GM19452 (cell line): ENCODE measurements around the gene PI4KA.

ENCODE experiments used
- ATAC-seq: cut with Tn5 transposase; IDR thresholded peaks from one replicate; pipeline ENCODE4 v1.9.1; 2021; ENCODE audit not compliant: unreplicated experiment

PI4KA gene

DNA sequence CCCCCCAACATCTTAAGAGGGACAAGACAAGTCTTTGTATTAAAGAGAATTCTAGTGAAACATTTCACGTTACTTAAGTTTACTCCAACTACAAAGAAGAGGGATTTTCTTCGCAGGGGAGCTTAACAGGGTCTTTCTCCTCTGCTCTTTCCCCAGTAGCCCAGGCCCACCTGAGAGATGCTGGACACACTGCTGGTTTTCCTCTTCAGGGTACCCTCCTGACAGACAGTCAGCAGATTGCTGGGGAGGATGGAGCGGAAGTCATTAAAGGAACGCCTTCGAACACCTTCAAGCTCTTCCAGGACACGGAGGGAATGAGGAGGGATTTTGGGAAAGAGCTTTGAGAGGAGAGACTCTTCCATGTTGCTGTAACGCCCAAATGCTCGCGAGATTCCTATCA lies 39.1 kb downstream of the PI4KA start:
- ATAC-seq: no peak

DNA sequence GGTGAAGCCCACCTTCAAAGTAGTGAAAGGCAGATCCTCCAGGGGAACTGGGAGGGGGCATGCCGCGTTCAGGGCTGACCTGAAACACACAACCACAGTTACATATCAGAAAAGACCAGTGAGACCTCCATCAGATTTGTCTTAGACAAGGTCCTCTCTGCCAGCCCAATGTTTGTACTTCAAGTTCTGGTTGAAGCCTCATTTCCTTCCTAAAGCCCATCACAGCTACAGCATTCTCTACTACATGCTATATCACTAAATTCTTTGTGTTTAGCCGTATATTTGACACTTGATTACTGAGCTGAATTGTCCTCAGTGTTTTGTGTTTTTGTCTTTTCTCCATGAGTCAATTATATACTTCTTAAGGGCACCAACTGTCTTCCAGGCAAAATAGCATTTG lies 40.1 kb downstream of the PI4KA start:
- ATAC-seq: no peak

DNA sequence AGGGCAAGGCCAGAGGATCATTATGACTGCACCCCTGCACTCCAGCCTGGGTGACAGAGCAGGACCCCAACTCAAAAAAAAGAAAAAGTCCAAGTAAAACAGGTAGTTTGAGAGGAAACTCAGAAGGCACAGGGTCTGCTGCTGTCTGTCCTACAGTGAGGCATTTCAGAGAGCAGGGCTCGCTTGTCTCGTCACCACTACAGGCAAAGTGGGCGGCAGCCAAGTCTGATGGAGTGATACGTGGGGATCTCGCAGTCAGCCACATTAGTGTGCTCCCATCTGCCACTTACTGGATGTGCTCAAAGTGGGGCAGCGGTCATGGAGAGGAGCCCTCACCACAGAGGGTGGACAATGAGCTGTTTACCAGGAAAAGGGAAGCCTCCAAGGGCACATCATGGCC lies 42.1 kb downstream of the PI4KA start:
- no peak for ATAC-seq

DNA sequence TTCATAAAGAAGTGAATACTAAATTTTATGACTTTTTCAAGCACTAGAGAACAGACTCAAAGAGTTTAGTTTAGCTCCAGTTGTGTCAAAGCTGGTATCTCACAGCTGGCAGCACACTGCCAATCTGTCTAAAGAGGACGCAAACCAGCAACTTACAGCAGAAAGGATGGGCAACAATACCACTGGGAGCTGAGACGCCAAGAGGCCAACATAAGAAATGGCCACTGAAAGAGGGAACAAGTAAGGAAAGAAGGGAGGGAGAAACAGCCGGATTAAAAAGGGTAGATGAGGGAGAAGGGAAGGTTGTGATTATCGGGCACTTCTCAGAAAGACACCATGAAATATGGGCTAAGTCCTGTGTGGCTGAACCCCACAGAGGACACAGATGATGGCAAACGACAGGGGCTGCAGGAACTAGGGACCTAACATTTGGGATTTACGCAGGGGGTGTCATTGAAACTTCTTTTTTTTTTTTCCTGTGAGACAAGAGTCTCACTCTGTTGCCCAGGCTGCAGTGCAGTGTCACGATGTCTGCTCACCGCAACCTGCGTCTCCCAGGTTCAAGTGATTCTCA lies 43.0 kb downstream of the PI4KA start:
- ATAC-seq: no peak

DNA sequence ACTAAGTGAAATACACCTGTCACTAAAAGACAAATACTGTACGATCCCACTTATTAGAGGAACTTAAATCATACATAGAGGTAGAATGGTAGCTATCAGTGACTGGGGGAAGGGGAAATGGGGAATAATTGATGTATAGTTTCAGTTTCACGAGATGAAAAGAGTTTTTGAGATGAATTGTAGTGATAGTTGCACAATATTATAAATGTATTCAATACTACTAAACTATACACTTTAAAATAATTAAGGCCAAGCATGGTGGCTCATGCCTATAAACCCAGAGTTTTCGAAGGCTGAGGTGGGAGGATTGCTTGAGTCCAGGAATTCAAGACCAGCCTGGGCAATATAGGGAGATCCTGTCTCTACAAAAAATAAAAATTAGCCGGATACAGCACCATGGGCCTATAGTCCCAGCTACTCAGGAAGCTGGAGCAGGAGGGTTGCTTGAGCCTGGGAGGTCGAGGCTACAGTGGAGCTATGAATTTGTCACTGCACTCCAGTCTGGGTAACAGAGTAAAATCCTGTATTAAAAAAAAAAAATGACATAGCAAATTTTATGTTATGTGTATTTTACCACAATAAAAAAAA lies 44.3 kb downstream of the PI4KA start:
- ATAC-seq: no peak

DNA sequence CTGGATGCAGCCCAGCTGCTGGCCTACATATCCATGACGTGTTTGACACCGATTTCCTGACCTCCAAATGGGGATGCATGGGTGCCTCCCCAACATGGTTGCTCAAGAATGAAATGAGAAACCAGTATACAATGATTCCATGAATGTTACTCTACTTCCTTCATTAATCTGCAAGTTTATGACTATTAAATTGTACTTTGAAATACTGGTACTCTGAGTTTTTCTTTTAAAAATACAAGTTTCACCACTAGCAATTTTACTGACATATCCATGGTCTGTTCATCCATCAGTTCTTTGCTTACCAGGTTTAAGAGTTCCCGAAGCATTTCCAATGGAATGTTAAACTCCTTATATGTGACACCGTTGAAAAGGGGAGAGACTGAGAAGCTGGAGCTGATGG lies 45.6 kb downstream of the PI4KA start:
- ATAC-seq: no peak

DNA sequence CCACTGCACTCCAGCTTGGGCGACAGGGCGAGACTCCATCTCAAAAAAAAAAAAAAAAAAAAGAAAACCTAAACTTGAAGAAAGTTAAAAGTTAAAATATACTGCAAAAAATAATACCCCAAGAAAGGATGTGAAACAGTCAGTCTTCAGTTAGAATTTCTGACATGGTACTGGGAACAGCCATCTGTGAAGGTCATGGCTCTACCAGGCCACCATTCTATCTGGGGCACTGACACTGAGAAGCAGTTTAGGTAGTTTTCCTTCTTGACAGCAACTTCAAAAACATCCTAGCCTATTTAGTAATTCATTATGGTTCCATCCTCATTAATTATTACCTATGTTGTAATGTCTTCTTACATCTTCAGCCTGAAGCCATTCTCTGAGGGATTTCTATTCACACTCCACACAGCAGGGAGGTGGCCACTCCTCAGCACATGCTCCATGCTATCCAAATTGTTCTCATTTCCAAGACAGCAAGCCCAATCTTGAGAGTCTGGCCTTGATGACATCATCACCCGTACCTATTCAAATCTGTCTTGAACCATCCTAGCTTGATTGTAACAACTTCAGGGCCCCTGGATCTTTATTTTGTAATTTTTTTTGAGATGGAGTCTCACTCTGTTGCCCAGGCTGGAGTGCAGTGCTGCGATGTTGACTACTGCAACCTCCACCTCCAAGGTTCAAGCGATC lies 46.5 kb downstream of the PI4KA start:
- no peak for ATAC-seq

DNA sequence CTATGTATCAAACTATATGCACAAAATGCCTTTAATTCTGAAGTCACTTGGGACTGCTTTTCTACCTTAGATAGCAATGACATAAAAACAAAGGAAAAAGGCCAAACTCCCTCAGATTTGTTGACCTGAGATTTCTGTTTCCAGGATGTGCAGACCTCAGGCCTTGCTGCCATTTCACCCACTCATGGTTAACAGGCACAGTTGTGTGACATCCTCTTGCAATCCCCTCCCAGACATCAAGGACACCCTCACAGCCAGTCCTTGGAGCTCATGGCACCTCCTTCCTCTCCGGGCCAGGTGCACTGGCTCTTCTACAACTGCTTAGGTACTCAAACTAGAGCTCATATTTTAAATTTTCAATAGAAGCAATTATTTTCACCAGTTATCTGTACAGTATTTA lies 47.4 kb downstream of the PI4KA start:
- ATAC-seq: no peak

DNA sequence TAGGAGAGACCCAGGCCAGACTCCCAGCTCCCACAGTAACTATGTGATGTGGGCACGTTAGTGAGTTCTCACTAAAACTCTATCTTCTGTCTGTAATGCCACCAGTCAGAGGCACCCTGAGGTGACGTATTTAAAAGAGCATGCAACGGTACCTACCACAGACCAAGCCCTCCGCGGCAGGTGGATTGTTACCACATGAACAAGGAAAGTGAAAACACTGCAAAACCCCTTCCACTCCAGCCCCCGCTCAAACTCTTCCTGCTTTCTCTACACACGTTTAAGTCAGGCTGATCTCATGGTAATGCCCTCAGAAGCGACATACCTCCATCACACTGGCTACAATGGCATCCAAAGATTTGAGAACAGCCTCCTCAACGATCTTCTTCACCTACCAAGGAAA lies 48.0 kb downstream of the PI4KA start:
- ATAC-seq: no peak

DNA sequence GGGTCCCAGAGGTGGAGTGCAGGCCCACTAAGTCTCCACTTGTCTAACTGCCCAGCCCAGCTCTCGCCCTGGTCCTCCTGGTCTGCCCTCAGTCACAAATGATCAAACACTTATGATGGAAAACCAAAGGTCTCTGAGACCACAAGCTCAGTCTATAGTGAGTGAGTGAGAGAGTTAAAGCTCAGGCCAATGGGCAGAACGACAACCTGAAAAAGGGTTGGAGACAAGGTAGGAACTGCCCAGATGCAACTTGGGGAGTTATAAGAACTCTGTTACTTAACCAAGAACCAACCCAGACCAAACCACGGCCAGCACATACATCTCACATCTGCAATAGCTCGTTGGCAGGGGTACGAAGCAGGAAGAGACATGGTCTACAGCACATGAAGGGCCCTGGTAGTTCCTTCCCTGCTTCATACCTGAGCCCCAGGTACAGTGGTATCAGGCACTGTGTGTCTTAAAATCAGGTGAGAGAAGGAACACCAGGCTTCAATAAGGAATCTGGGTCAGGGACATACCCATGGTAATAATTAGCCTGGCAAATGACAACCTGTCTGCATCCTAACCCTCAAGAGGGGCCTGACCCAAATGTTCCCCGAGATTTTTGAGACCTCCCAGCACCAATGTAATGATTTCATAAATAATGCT lies 48.9 kb downstream of the PI4KA start:
- ATAC-seq: no peak

DNA sequence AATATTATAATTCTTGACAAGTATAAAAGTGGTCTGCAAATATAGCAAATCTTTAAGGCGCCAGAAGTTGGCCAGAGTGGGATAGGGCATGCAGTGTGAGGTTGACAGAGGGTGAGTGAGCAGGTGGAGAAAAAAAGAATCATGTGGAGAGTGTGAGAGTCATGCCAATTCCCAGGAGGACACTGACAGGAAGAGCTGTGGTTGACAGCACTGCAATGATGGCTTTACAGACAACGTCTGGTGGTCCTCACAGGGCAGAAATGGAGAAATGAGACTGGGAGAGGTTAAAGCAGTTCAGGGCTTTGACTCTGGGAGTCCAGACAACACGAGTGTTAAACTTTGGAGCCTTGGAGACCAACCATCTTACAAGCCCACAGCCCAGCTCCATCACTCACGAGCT lies 49.8 kb downstream of the PI4KA start:
- ATAC-seq: no peak

DNA sequence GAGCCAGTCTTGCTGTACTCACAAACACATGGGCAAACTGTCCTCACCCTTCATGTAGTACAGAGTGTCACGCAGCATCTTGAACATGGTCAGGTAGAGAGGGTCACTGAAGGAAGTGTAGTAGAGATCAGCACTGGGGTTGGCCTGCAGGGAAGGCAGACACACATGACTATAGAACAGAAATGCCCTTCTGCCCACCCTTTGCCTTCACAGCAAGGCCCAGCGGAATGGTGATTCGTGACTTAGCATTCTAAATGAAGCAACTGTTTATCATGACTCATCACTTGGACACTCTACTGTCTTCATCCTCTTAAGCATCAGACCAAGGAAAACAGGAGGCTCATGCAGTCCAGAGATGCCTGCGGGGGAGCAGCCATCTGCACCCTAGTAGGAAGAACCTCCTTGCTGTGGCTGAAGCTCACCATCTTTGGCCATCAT lies 51.3 kb downstream of the PI4KA start:
- ATAC-seq: no peak

DNA sequence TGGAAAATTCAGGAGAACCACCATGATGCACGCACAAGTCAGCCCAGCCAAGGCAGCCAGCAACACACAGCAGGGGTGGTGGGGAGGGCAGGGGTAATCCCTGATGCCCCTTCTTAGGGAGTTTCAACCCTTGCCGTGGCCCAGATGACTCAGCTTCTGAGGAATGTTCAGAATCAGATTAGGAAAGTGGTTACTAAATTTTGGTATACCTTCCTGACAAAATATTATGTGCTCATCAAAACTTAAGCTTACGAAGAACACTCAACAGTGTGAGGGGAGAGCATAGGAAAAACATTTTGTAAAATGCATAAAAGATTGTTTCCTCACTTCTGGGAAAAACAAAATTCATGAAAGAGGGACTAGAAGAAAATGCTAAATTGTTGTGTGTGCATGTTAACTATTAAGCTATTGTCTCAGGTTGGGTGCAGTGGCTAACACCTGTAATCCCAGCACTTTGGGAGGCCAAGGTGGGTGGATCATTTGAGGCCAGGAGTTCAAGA lies 52.6 kb downstream of the PI4KA start:
- no peak for ATAC-seq

DNA sequence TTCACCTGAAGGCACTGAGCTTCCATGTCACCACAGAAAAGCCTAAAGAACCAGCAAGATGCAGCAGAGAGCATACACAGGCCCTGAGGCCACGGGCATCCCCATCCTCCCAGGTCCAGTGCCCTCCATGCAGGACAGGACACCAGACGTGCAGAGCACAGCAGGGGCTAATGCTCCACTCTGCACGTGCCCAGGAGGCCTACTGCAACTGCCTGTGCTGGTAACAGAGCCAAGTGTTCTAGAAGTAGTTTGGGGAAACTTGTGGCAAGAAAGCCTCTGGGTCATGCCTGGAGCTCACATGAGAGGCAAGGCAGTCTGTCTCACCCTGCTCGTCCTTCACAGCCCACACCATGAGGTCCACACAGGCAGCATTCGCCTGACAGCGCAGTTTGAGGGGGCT lies 54.0 kb downstream of the PI4KA start:
- ATAC-seq: no peak

DNA sequence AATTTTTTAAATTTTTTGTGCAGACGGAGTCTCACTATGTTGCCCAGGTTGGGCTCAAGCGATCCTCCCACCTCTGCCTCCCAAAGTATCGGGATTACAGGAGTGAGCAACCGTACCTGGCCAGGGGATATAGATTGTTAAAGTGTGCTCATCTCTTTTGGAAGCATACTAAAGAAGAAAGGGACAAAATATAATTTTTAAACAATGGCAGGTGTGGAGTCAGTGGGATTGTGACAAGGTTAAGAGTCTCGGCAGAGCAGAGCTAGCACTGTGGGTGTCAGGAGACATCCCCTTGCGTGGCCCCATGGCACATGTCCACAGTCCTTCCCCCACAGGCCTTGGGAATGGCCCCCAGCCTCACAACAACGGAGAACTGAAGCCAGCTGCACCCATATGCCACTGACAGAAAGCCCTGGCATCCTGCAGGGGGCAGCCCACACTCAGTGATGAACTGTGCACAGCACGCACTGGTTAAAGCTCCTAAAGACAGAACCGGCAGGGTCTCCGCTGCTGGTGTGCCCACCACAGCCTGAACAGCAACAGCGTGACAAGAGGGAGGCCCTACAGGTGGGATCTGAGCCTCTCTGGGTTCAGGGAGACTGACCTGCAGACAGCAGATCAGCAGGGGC lies 54.8 kb downstream of the PI4KA start:
- ATAC-seq: no peak

DNA sequence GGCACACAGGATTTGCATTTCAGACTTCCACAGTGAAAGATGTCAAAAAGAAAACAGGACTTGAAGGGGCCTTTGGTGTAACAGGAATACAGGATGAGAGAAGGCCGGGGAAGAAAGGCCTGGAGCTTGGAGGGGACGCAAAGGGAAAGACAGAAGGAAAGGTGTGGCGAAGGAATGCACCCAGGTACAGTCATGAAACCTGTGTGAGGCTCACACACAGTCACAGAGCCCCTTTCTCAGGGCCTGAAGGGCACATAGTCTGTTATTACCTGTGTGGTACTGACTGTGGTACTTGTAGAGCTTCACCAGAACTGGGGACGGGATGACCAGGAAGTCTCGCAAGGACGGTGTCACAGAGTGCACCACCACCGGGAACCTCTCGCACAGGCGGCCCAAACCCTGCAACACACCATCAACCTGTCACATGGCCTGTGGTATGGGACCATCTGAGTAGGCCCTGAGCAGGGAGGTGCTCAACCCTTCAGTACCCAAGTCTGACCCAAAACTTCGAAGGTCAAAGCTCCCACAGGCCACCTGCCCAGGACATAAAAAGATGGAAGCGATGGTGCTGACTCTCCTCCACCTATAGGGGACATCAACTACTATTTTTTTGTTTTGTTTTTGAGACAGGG lies 55.6 kb downstream of the PI4KA start:
- ATAC-seq: no peak

DNA sequence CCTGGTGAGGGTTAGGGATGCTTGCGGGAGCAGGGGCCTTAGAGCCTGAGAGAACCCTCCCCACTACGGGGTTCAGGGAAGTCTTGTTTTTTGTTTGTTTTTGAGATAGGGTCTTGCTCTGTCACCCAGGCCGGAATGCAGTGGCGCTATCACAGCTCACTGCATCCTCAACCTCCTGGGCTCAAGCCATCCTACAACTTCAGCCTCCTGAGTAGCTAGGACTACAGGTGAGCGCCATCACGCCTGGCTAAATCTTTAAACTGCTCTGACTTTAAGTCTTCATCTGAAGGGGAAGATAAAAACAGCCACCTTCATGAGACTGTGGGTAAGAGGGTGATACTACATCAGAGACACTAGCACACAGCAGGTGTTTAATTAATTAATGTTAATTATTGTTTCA lies 56.2 kb downstream of the PI4KA start:
- ATAC-seq: no peak

DNA sequence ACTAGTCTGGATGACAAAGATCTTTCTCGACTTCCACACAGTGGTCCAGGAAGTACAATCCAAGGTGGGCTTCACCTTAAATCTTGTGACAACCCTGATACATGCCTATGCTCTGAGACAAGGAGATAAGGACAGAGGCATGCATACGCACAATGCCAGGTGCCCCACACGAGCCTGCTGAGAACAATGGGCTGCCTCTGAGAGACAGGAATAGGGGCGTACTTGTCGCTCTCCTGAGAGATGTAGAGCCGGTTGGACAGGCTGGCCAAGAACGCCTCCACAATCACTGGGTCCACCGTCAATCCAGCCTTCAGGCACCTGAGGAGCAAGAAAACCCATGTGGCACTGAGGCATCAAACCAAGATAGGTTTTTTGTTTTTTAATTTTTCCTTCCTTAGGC lies 59.2 kb downstream of the PI4KA start:
- no peak for ATAC-seq

DNA sequence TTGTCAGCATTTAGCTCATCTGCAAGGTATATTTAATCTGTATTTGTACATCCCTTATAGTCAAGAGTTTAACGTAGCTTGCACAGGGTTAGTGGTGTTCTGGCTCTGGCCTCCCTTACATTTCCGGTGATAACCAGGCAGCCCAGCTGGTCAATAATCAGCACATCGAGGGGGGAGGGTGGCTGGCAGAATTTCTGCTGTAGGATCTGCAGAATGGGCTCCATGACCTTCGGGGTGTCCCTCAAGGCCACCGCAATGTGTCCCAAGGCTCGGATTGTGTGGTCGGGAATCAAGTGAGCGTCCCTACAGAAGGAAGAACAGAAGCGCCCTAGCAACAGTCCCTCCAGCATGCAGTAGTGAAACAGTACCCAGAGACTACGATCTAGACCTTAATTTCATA lies 59.6 kb downstream of the PI4KA start:
- ATAC-seq: no peak

DNA sequence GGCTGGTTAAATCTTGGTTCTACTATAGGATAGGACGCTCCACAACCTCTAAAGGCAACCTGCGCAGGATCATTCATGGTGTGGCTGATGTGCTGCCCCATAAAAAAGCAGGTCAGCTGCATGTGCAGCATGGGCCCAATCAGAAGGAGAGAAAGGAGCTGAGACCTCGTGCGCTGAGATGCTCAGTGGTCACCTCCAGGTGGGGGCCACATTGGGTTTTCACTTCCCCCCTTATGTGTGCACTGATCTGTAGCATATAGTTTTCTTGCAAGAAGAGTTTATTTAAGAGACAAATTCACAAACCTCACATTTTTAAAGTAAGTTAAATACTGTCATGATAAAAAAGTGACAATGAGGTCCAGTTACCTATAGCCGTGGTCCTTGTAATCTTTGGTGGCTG lies 60.4 kb downstream of the PI4KA start:
- no peak for ATAC-seq

DNA sequence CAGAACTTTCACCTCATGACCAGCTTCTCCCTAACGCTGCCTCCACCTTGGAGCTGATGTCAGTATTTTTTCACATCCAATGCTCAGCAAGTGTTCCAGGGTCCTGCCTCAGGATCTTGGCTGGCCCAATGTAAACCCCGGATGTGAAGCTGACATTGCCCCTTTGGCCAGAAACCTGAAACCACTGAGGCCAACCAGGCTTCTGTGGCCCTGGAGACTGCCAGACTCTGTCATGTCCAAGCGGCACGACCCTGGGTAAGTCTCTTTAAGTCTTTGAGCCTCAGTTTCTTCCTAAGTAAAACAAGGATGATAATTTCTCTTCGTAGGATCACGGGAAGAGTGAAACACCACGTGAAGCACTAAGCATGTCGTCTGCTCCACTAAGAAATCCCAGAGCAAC lies 61.9 kb downstream of the PI4KA start:
- ATAC-seq: no peak
